HG03135 (cell line): ENCODE measurements around the gene DPCD.

Experiments
- ATAC-seq: cut with Tn5 transposase; IDR thresholded peaks from one replicate; pipeline ENCODE4 v1.9.1; 2021; ENCODE audit warnings: mild to moderate bottlenecking, moderate library complexity; ENCODE audit not compliant: unreplicated experiment

The DPCD gene

GRCh38 chr10:101653536-101653935 is 65.4 kb downstream of the DPCD start:
- ATAC-seq = no peak

GRCh38 chr10:101655570-101655969 is 67.4 kb downstream of the DPCD start:
- ATAC-seq = no peak

- ATAC-seq = no peak
Measured at GRCh38 chr10:101656890-101657289, 68.8 kb downstream of the DPCD start.

GRCh38 chr10:101658975-101659374 is 70.9 kb downstream of the DPCD start:
- no peak for ATAC-seq
